NCI-H526 (cell line): ENCODE results near the gene TMEM234.
"Not testable (repeated sequence)": the region's sequence is repeated elsewhere in the genome, so short reads cannot be mapped to it uniquely, and the experiment has no call there.

Experiments used
- DNase-seq, 2 experiments: peaks; one replicate each; lab custom pipeline; 2025; lab: John Stamatoyannopoulos, UW

The TMEM234 gene

DNA sequence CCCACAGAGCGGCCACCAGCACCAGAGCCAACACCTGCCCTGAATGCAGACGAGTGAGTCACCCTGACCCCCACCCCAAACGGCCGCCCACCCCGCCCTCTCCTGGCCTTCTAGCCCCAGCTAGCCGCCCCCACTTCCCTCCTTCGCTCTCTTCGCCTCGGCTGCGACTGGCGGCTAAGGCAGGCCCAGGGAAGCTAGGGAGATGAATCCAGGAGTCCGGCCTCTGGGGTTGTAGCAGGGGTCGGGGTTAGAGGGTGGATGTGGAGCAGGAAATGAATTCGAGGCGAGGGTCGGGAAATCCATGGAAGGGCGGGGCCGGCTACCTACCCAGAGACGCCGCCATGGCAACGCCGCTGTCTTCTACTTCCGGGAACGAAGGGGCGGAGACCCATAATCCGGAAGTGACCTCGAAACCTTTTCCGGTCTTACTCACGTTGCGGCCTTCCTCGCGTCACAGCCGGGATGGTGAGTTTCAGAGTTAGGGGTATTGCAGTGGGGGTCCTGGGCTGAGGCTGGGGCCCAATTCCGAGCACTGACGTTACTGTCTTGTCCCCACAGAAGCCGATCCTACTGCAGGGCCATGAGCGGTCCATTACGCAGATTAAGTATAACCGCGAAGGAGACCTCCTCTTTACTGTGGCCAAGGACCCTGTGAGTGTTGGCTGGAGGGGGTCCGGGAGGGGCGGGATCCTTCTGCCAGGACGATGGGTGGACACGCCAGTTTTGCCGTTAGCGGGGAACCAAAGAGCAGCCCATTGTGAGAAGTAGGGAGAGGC lies at the start of gene TMEM234, which contains the start of gene EIF3I:
Gene TMEM234 (minus strand): TSS at position 374 of the 776 bp plus-strand sequence. CDS start 31 bp downstream, at position 343.
Gene EIF3I (plus strand): TSS at position 428 of the 776 bp plus-strand sequence. CDS start 35 bp downstream, at position 463.
- peak; percentile 84 to 95 for DNase-seq

DNA sequence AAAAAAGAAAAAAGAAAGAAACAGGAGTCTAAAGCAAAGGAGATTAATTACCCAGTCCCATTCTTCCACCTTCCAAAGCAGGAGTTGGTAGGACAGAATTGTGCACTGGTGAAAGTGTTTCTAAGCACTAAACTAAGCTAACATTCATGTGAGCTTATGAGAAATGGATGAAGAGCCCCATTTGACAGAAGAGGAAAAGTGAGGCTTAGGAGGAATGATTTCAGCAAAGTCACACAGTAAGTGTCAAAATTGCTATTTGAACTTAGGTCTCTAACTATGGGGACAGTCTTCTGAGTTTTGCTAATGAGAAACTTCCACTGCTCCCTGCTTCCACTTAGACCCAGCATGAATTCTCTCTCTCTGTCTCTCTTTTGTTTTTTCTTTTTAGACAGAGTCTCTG lies 47.6 kb upstream of the TMEM234 start:
- no peak for DNase-seq

DNA sequence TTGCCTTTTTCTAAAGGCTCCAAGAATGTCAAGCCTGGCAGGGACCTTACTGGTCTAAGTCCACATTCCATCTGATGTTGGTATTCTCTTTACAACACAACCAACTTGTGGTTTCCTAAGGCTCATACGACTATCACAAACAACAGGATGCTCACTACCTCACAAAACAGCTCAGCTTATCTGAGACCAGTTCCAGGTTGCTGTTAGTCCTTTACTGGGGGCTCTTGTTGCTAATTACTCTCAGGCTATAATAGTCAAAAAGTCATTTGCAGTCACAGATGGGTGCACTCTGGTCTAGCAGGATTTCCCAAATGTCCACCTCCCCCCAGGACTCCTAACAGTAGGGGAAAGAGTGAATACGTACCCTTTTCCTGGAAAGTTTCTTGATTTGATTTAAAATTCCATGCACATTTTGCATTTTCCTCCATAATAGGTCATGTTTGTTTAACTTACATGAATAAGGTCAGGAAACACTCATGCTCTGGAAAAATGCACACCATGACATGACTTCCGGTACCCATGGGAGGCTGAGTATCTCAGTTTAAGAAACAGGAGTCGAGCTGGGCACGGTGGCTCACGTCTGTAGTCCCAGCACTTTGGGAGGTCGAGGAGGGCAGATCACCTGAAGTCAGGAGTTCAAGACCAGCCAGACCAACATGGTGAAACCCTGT lies 44.9 kb upstream of the TMEM234 start:
- no peak for DNase-seq

DNA sequence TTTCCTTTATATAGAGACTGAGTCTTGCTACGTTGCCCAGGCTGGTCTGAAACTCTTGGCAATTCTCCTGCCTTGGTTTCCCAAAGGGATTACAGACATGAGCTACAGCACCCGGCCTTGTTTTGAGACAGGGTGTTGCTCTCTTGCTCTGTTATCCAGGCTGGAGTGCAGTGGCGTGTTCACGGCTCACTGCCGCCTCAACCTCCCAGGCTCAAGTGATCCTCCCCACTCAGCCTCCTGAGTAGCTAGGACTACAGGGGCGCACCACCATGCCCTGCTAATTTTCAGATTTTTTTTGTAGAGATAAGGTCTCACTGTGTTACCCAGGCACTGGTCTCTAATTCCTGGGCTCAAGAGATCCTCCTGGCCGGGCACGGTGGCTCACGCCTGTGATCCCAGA lies 43.7 kb upstream of the TMEM234 start:
- DNase-seq, result no peak

GRCh38 chr1:32263744-32264143 lies 41.6 kb upstream of the TMEM234 start:
- DNase-seq, result no peak

DNA sequence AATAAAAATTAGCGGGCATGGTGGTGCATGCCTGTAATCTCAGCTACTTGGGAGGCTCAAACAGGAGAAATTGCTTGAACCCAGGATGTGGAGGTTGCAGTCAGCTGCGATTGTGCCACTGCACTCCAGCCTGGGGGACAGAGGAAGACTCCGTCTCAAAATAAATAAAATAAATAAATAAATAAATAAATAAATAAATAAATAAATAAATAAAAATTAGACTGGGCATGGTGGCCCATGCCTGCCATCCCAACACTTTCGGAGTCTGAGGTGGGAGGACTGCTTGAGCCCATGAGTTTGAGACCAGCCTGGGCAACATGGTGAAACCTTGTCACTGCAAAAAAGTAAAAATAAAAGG lies 41.1 kb upstream of the TMEM234 start:
- not testable (repeated sequence) for DNase-seq

GRCh38 chr1:32257227-32257508 lies 35.0 kb upstream of the TMEM234 start:
- DNase-seq, result no peak

DNA sequence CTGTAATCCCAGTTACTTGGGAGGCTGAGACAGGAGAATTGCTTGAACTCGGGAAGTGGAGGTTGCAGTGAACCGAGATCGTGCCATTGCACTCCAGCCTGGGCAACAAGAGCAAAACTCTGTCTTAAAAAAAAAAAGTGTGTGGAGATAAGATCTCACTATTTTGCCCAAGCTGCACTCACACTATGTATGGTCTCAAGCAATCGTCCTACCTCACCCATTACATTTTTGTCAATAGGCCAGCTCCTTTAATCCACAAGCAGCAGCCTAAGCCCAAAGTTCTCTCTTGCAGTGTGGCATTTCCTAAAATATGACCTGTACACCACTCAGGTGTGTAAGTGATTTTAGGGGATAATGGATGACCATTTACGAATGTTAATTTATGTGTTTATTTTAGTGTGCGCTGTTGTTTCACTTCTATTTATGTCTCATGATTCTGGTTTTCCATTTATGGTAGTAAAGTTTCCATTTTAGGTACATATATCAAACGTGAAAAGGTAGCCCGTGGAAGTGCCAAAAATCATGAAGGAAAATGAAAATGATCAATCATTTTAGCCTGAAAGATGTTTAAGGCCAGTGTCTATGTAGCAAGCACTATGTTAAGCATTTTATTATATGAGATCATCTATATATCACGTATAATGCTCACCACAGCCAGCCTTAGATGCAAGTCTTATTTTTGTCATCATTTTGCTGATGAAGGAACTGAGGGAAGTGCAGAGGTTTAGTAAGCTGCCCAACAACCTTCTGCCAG lies 34.5 kb upstream of the TMEM234 start:
- DNase-seq, result no peak

- DNase-seq, result no peak
Measured at GRCh38 chr1:32255072-32256071, 33.2 kb upstream of the TMEM234 start.

DNA sequence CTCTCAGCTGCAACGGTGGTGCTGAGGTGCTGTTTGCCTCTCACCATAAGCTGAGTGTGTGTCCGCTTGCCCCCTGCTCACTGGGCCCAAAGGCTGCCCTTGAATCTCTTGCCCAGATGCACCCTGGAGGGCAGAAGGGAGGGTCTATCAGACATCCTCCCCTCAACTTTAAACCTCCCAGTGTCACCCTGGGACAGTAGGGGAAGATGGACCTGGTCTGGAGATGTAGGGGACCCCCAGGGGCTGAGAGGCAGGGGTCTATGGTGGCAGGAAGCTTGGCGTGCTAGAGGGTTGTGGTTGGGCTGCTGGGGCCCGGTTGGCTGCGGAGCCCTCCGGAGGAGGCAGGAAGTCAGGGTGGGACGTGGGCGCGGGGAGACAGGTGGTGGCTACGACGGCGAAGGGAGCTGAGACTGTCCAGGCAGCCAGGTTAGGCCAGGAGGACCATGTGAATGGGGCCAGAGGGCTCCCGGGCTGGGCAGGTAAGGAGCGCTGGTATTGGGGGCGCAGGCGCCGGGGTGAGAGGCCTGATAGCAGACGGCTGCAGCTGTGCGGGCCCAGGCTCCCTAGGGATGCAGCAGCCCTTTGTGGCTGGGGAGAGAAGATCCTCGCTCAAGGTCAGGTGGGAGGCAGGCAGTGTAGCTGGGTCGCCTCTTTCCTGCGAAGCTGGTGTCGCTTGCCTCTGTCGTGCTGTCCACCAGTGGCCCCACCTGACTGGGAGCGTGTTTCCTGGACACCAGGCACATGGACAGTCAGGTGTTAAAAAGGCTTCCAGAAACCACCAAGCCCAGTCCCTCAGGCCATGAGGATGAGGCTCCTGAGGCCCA lies 29.0 kb upstream of the TMEM234 start, which contains the start of gene LCK:
Gene LCK (plus strand): TSS at position 373 of the 824 bp plus-strand sequence. CDS start 23,065 bp downstream, outside the sequence.
- no peak for DNase-seq

DNA sequence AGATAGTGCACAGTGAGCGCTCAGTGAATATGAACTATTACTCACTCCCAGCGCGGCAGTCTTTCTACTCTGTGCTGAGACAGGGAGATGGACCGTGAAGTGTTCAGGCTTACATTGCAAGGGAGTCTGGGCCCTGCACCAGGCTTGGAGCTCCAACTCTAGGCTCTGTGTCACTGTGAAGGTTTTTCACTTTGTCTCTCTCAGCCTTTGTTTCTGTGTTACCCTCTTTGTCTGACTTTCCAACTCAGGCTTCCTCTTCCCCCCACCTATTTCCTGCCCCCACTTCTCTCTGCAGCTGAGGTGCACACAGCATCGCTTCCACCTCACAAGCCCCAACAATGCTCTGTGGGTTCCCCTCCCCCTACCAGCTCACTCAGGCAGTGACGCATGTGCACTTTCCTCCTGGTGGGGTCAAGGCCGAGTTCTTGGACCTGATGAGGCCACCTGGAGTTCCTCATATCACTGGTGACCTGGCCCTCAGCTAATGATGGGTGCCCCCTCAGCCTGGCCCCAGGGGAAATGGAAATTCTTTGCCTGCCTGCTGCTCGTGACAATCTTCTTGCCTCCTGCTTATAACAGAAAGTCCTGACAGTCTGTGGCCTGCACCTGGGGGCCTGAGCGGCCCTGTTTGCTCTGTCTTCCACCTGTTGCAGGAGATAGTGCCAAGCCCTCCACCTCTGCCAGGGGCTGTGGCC lies 27.8 kb upstream of the TMEM234 start:
- no peak for DNase-seq

DNA sequence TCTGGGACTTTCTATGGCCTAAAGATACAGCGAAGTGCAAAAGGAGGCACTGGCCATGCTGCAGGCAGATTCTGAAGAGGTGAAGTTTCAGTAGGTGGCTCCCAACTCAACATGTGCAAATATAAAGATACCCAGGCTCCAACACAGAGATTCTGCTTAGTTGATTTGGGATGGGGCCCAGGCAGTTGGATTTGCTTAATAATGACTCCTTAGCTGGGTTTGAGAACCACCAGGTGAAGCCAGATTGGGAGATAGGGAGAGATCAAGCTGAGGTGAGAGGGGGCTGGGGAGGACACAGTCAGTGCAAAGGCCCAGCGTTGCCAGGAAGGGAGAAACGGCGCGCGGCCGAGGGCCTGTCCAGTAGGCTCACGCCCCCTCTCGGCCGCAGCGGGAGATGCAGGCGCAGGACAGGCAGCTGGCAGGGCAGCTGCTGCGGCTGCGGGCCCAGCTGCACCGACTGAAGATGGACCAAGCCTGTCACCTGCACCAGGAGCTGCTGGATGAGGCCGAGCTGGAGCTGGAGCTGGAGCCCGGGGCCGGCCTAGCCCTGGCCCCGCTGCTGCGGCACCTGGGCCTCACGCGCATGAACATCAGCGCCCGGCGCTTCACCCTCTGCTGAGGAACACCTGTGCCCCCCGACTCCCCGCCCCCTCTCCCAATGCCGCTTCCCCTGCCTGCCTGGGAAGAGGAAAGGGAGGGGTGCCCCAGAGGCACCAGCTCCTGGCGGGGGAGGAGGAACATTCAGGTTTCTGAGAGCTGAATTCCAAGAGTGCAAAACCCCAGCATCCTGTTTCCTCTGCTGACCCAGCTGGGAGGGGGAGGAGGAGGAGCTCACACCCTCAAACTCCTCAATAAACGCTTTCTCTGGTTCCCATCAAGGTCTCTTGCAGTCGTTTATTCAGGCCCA lies 26.1 kb upstream of the TMEM234 start:
- DNase-seq, result peak; percentile 68 to 91

DNA sequence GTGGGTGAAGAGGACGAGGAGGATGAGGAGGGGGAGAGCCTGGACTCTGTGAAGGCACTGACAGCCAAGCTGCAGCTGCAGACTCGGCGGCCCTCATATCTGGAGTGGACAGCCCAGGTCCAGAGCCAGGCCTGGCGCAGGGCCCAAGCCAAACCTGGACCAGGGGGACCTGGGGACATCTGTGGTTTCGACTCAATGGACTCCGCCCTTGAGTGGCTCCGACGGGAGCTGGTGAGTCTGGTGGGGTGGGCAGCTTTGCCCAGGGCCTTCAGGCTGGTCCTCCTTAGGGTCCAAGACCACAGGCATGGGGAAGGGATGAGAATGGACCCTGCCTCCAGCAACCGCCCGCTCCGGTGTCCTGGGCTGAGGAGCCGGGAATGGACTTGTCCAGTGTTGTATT lies 25.3 kb upstream of the TMEM234 start:
- no peak for DNase-seq

GRCh38 chr1:32246888-32247273 lies 24.7 kb upstream of the TMEM234 start, which contains the start of gene FAM167B:
FAM167B (plus strand) TSS chr1:32247222; CDS start chr1:32247422, 200 bp downstream.
- DNase-seq, result no peak

GRCh38 chr1:32242341-32242851 lies 20.2 kb upstream of the TMEM234 start:
- no peak for DNase-seq

- peak in 1 of 2 experiments; percentile 81 for DNase-seq
Measured at GRCh38 chr1:32241001-32241763, 19.0 kb upstream of the TMEM234 start.

DNA sequence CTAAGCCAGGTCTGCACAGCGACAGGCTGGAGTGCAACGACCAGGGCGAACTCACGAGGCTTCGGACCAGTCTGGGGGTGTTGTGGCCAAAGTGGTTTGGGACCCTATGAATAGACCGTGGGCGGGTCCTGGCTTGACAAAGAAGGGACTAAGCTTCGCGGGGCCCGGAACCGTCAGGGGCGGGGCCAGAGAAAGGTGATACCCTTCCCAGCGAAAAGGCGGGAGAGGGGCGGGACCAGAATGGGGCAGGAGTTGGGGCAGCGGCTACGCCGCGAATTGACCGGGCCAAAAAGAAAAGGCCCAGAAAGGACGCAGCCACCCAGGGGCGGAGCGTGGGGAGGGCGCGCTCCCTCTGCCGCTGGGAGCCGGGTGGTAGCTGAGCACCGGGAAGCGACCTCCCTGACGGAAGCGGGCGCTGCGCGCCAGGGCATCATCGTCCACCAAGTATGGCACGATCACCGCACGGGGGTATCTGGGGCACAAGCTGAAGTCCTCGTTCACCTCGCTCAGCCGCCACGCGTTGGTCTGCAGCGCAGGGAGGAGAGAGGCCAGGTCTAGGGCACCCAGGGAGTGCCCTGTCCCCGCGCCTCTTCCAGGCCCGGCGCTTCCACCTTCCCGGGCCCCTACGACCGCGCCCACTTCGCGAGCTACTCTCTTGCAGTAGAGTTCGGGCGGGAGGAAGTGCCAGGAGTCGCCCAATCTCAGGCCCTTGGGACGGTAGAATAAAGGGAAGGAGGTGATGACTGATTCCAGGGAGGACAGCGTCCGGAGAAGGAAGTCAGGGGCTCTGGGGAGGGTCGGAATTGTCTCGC lies 18.2 kb upstream of the TMEM234 start:
- peak; percentile 65 to 88 for DNase-seq
